SH-SY5Y (cell line): Measurements from ENCODE around the gene DLD.

Experiments
- GATA2 ChIP-seq: IDR thresholded peaks from 2 replicates; pipeline ENCODE4 v1.6.1; 2011; ENCODE audit warnings: mild to moderate bottlenecking, low read depth, low read length
- GATA3 ChIP-seq: IDR thresholded peaks from 2 replicates; pipeline ENCODE4 v1.6.1; 2011; ENCODE audit warnings: low read depth, mild to moderate bottlenecking, low read length, moderate library complexity

DNA sequence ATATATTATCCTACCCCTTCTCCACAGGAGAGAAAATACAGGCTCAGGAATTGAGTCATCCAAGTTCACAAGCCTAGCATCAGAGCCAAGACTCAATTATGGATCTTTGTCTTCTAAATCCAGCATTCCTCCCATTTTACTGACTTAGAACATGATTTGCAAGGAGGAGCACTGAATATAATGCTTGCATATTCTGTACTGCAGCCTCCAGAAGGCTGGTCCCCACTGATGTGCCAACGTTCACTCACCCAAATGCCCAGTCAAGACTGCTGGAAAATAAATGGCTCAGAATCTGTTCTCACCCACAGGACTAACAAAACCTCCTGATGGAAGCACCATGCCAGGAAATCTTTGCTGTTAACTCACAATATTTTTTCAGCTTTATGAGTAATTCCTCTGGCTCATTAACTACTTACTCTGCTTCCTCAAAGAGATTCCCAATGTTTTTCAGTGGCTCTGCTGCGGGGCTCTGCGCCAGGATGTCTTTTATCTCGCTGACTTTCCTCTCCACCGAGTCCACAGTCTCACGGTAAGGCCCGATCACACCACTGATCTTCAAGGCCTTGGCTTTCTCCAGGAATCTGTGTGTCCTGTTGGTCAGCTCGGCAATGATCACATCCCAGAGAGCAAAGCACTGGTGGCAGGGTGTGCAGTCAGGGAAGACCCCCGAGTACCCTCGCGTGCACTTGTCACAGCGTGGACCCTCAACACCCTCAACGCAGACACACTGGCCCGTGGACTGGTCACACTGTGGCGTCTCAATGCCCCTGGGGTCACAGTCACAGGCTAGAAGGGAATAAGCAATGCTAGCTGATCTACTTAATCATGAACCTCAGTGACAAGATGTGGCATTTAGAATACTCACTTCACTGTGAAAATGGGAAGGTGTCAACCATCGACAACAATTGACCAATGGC lies 48.8 kb downstream of the DLD start:
- no peak for TF ChIP-seq GATA3
- no peak for TF ChIP-seq GATA2
